Measurements from ENCODE around the gene ASPDH.
"Not testable (repeated sequence)": the region's sequence is repeated elsewhere in the genome, so short reads cannot be mapped to it uniquely, and the experiment has no call there.

Gene ASPDH

DNA sequence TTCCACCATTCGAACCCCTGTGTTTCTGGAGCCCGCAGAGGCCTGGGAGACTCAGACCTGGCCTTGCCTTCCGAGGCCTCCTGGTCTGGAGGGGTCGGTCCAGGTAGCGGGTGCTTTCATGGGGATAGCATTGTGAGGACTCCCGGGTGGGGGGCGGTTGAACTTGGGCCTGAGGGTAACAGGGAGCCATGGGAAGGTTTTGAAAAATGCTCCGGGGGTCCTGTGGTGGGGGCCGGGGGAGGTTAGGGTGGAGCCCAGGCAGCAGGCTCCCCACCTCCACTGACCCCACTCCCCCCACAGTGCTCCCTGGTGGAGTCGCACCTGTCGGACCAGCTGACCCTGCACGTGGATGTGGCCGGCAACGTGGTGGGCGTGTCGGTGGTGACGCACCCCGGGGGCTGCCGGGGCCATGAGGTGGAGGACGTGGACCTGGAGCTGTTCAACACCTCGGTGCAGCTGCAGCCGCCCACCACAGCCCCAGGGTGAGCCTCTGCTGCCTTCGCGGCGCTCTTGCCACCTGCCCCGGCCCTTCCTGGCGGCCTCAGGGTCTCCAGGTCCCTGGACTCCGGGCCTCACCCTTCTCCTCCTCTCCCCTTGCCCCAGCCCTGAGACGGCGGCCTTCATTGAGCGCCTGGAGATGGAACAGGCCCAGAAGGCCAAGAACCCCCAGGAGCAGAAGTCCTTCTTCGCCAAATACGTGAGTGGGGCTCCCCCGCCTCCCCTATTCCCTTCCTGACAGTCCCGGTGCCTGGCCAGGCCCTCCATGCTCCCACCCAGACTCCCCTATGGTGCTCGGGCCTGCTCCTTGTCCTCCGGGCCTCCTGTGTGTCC lies 33.2 kb downstream of the ASPDH start:
- H3K4me3 ChIP-seq (ENCODE audit: low read depth, low read length): no peak overlapping the region

DNA sequence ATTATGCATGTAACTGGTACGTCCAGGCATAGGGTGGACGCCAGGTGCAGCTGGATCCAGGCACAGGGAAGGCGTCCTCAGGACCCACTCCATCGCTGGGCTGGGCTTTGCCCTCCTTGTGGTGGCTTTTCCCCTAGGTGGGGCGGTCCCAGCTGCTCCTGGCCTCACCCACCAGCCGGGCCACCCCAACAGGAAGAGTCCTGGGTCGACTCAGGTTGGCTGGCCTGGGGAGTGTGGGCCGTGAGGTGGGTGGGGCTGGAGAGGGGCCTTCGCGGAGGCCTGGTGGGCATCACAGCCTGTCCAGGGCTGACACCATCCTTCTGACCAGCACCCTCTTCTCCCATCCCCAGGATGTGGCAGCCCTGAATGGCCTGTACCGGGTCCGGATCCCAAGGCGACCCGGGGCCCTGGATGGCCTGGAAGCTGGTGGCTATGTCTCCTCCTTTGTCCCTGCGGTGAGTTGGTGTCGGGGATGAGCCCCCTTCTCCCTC lies 33.9 kb downstream of the ASPDH start:
- H3K4me3 ChIP-seq (ENCODE audit: low read depth, low read length): no peak overlapping the region

DNA sequence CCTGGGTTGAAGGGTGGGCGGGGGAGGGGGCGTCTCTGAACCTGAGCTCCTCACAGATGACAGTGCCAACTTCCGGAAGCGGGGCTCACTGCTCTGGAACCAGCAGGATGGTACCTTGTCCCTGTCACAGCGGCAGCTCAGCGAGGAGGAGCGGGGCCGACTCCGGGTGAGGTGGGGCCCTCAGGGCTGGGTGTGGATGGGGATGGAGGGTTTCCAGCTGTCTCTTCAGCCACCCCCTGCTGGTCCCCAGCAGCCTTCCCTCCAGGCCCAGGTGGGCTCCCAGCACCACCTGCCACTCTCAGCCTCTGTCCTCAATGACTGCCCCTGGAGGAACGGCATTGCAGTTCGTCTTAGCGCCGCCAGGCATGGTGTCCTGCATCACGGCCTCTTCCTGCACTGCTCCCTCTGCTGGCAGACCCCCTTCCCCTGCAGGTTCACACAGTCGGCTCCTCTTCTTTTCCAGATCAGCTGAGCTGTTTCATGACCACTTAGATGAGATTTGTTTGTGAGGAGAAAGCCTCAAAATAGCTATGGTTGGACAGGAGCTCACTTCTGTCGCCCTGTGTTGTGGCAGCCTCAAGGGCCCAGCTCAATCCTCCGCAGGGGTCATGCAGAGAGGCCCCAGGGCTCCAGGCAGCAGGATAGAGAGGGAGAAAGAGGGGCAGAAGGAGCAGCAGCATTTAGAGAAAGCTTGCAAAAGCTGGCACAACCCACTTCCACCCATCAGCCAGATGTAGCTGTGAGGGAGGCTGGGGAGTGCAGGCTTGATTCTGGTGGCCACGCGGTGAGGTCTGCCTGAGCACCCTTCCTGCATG lies 34.6 kb downstream of the ASPDH start:
- H3K4me3 ChIP-seq (ENCODE audit: low read depth, low read length): no peak overlapping the region

DNA sequence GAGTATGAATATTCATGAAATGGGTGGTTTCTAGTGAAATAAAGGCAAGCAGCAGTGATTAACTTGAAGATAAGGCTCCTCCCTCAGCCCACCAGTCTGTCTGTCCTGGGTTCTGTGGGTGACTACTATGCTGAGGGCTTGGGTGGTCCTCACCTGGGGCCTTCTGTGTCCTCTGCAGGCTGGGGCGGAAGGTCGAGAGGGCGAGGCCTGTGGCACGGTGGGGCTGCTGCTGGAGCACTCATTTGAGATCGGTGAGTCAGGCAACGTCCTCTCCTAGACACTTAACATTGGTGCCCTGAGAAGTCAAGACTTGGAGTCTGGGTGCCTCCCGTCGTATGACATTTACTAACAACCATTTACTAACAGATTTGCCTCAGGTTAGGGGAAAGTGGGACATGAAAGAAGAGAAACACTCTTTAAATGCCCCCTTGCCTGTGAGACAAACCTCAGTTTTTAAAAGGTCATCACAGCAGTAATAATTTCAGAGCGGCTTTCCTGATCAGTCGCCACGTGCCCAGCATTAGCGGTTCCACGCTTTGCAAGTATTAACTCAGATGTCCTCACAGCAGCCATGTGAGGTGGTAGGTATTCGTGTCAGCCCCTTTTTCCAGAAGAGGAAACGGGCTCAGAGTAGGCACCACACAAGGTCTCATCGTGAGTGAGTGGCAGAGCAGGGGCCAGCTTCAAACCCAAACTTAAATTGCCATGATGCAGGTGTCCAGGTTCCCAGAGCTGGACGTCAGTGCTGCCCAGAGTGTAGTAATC lies 35.8 kb downstream of the ASPDH start:
- H3K4me3 ChIP-seq (ENCODE audit: low read depth, low read length): no peak overlapping the region

DNA sequence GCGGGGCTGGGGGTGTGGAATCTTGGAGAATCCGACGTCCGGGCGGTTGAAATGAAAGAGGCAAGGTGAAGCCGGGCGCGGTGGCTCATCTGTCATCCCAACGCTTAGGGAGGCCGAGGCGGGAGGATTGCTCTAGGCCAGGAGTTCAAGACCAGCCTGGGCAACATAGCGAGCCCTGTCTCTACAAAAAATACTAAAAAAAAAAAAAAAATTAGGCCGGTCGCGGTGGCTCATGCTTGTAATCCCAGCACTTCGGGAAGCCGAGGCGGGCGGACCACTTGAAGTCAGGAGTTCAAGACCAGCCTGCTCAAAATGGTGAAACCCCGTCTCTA lies 36.8 kb downstream of the ASPDH start:
- peak overlapping the region; percentile 93 for H3K4me3 ChIP-seq (ENCODE audit: low read depth, low read length)

DNA sequence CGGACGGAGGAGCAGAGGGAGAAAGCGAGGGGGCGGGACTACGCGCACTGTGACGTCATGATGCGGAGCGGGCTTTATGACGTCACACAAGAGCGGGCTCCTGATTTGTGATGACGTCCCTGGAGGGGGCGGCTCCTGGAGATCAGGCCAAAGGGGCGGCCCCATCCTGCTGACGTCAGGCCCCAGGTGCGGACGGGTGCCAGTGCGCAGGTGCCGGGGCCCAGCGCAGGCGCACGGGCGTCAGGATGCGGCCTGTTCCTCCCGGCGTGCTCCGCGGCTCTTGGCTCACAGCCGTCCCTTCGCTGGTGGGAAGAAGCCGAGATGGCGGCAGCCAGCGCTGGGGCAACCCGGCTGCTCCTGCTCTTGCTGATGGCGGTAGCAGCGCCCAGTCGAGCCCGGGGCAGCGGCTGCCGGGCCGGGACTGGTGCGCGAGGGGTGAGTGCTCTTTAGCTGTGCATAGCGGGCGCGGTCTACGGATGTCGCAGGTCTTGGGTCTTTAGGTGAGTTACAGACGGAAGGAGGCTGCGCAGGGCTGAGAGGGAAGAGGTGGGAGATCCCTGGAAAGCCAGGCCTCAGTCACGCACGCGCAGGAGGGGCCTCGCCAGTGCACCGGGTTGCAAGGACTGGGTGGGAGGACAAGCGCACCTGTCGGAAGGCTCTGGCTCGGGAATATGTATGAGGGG lies 37.3 kb downstream of the ASPDH start, which contains the start of the genes EMC10 and GARIN5A:
Gene EMC10, plus strand, starts transcription at position 284 of the 683 bp plus-strand sequence. Its CDS starts 38 bp downstream, at position 322.
Gene GARIN5A, minus strand, starts transcription at position 625 of the 683 bp plus-strand sequence. Its CDS starts 460 bp downstream, at position 165.
- peak within 1 kb of the TSS; percentile 93 for H3K4me3 ChIP-seq (ENCODE audit: low read depth, low read length)

DNA sequence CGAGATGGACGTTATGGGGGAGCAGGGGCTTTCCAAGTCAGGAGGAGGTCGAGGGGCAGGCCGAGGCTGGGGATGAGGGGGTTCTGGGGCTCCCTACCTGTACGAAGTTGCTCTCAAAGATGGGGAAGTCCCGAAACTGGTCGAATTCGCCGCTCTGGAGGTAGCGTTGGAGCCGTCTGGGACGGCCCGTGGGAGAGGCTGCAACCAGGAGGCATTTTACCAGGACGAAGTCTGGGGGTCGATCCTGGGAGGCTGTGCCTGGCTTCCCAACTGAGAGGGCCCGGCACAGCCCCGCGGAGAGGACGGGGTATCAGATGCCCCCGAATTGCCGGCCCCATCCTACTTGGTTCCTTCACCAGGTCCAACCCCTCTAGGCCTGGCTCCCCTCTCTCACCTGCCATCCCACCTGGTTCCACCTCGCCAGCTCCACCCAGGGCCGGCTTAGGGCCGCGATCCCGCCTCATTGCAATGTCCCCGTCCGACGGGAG lies 37.9 kb downstream of the ASPDH start:
- H3K4me3 ChIP-seq (ENCODE audit: low read depth, low read length): peak overlapping the region; percentile 22

DNA sequence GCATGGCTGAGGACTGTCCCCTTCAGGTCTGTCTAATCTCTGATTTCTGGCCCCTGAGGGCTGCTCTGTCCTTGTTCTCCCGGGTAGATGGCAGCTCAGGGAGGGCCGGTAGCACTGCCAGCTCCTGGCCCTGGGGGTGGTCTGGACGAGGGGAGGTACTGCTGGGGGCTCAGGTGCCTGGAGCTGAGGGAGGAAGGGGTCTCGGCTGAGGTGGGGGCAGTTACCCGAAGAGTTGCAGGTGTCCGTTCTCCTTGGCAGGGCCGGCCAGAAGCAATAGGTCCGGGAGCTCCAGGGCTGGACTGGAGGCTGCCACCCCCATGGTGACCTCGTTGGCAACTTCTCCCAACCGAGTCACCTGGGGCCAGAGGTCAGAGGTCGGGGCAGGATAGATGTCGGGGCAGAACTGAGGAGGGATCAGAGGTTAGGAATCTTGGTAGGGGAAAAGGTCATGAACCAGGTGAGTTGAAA lies 38.6 kb downstream of the ASPDH start:
- H3K4me3 ChIP-seq (ENCODE audit: low read depth, low read length): no peak overlapping the region

DNA sequence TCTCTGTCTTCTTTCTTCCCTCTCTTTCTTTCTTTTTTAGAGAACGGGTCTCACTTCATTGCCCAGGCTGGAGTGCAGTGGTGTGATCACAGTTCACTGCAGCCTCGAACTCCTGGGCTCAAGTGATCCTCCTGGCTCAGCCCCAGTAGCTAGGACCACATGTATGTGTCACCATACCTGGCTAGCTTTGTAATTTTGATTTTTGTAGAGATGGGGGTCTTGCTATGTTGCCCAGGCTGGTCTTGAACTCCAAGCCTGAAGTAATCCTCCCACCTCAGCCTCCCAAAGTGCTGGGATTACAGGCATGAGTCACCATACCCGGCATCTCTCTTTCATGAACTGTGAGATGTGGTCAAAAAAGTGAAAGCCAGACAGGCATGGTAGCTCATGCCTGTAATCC lies 40.4 kb downstream of the ASPDH start:
- H3K4me3 ChIP-seq (ENCODE audit: low read depth, low read length): not testable (repeated sequence)

DNA sequence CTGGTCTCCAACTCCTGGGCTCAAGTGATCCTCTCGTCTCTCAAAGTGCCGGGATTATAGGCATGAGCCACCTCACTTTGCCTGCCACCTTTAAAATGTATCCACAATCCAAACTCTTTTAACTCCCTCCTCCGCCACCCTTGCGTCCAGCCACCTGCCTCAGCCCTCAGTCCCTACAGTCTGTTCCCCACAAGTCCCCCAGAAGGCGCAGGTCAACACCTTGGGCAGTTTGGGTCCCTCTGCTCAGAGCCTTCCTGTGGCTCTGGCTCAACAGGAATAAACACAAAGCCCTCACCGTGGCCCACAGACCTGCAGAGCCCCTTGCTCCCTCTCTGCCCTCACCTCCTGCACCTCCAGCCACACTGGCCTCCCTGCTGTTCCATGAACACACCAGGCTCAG lies 44.9 kb downstream of the ASPDH start:
- no peak overlapping the region for H3K4me3 ChIP-seq (ENCODE audit: low read depth, low read length)

DNA sequence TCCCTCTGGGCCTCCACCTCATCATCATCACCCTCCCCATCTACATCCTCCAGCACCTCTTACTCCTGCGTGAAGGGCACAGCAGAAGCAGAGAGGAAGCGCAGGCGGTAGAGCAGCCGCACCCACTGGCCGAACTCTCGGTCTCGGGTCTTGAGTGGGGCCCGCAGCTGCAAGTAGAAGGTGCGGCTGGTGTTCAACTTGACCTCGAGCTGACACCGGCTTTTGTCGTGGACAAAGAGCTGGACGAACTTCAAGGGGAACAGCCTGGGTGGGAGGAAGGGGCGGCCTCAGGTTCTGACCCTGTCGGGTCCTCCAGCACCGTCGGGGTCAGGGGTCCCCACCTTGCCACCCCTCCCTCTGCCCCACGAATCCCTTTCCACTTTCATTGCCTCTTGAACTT lies 46.1 kb downstream of the ASPDH start:
- H3K4me3 ChIP-seq (ENCODE audit: low read depth, low read length): no peak overlapping the region

DNA sequence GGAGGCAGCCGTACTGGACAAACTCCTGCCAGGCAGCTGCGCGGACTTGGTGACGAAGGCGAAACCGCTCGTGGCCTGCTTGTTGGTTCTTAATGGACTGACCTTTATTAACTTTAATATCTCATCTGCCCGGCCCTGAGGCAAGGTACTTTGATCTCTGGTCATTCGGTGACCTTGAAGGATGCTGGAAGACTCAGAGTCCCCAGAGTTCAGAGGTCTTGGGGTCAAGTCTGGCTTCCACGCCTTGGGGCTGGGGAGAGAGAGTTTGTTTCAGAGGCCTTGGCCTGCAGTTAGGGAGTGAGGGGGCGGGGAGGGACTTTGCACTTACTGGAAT lies 47.0 kb downstream of the ASPDH start:
- H3K4me3 ChIP-seq (ENCODE audit: low read depth, low read length): no peak overlapping the region

DNA sequence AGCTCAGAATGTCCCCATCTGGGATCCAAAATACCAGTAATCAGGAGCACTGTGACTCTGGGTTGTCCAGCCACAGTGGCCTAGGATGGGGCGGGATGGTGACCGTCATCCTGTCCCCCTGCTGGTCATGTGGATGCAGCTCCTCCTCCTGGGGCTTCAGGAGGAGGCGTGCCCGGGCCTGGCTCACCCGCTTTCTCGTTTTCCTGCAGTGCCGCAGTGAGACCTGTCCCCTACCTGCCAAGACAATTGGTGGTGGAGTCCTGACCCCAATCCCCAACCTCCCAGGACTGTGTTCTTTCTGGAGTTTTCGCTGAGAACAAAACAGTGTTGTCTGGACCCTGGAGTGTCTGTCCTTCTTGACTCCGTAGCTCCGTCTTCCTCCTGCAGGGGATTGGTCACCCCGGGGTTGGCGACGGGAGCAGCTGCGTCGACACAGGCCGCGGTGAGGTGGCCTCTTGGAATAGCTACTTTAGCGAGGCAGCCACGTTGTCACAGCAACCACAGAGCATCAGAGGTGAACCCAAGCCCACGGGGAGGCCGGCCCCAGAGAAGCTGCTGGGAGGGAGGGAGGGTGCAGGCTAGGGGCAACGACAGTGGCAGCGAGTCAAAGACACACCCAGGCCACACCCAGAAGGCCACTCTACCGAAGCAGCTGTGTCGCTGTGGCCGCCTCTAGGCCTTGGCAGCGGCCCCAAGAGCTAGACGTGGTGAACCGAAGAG lies 47.6 kb downstream of the ASPDH start:
- no peak overlapping the region for H3K4me3 ChIP-seq (ENCODE audit: low read depth, low read length)

DNA sequence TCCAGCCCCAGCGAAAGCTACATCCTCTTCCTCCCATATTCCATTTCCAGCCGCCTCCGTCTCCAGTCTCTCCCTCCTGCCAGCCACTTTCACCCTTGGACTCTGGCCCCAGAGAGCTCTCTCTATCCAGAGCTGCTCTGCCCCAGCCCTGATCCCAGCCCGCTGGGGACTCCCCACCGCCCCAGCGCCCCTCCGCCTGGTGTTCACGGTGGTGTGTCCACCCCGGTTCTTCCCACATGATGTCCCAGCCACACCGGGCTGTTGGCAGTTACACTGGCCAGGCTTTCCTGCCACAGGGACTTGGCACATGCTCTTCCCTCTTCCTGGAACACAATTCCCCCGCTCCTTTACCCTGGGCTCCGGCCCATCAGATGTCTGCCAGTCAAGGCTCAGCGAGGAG lies 48.7 kb downstream of the ASPDH start:
- no peak overlapping the region for H3K4me3 ChIP-seq (ENCODE audit: low read depth, low read length)

DNA sequence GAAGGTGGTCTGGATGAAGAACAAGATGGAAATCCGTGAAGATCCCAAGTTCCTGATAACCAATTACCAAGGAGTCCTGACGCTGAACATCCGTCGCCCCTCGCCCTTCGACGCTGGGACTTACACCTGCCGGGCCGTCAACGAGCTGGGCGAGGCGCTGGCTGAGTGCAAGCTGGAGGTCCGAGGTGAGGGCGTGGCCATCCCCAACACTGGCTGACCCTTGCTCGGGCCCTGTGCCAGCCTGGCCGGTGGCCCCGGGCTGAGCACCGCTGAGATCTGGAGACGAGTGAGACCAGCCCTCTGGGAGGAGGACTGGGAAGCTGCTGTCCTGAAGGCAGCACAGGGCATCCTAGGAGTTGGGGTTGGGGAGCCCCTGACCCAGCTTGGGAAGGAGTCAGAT lies 49.4 kb downstream of the ASPDH start:
- H3K4me3 ChIP-seq (ENCODE audit: low read depth, low read length): no peak overlapping the region

DNA sequence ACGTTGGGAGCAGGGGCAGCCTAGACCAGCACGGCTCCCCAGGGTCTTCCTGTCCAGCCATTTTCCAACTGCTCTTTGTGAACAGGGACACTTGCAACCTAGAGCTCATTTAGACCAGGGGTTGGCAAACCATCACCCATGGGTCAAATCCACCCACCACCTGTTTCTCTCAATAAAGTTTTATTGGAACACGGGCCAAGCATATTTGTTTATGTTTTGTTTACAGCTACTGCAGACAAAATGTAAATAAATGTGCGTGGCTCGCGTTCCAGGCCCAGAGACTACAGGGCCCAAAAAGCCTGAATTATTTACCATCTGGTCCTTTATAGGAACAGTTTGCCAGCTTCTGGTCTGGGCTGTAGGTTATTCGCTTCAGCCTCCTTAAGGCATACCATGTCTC lies 50.7 kb downstream of the ASPDH start:
- H3K4me3 ChIP-seq (ENCODE audit: low read depth, low read length): no peak overlapping the region

All from iPS-11a (cell line).